Sciatic nerve (tissue), 2 donors: ENCODE measurements around the gene PITPNC1. TPM values are rescaled to one million over a fixed set of nuclear protein-coding genes. Genes with fewer than 3 reads are reported as not detected.
"Not testable (repeated sequence)": the region's sequence is repeated elsewhere in the genome, so short reads cannot be mapped to it uniquely, and the experiment has no call there.

Experiments used
- ATAC-seq: fragments of 200-7000 bp; cut with Tn5 transposase; one replicate; pipeline ENCODE4 v1.9.1; 2020; ENCODE audit warnings: mild to moderate bottlenecking, moderate library complexity
- DNase-seq: peaks from one replicate; pipeline ENCODE4 v3.0.0-alpha.2; 2020; ENCODE audit warnings: low spot score
- intact Hi-C: fragments of 100-400 bp; cut with DNase I; formaldehyde crosslinking; loops from one replicate; pipeline ENCODE4 v1.14.2; 2022
- total RNA-seq: library from RNA; stranded (reverse); fragmentation: NEBNext Ultra II Directional; extraction: Animal tissue kit (Norgen Biotek cat#: 25700); gene quantifications from one replicate; pipeline ENCODE4 v1.2.1, GENCODE V29; 2021
- donor health status: DM: no; HTN: no; CAD: no.
- donor health status: DM: no; HTN: no; CAD: no.

The PITPNC1 gene
- total RNA-seq, 1 donor from 2014 or later: 27.9 TPM

- DNase-seq (no peak), ATAC-seq (no peak)
- intact Hi-C loops: no loop called here
Observed at GRCh38 chr17:67420994-67421393, 43.9 kb downstream of the PITPNC1 start.

GRCh38 chr17:67421869-67422273, 44.8 kb downstream of the PITPNC1 start:
- DNase-seq (no peak), ATAC-seq (peak; percentile 60)
- intact Hi-C loops: no loop called here

GRCh38 chr17:67422296-67422695, 45.2 kb downstream of the PITPNC1 start:
- DNase-seq, intact Hi-C loops, ATAC-seq: not testable (repeated sequence)

GRCh38 chr17:67422897-67423296, 45.8 kb downstream of the PITPNC1 start:
- no peak for DNase-seq
- no peak for ATAC-seq
- intact Hi-C loops: no loop called here

- ATAC-seq: no peak
- intact Hi-C loops: no loop called here
Observed at GRCh38 chr17:67425571-67426160, 48.6 kb downstream of the PITPNC1 start.

GRCh38 chr17:67427424-67427823, 50.3 kb downstream of the PITPNC1 start:
- no peak for DNase-seq
- ATAC-seq: no peak
- intact Hi-C loops: no loop called here

More at GRCh38 chr17:67425571-67426160, 48.6 kb downstream of the PITPNC1 start:
- DNase-seq: no peak

GRCh38 chr17:67430515-67430914, 53.4 kb downstream of the PITPNC1 start:
- ATAC-seq, DNase-seq, intact Hi-C loops: not testable (repeated sequence)

- ATAC-seq: no peak
- intact Hi-C loops: no loop called here
- DNase-seq: no peak
Observed at GRCh38 chr17:67431249-67432015, 54.4 kb downstream of the PITPNC1 start.

GRCh38 chr17:67433248-67433924, 56.3 kb downstream of the PITPNC1 start:
- no peak for DNase-seq

GRCh38 chr17:67434061-67434525, 57.0 kb downstream of the PITPNC1 start:
- peak; percentile 61 for ATAC-seq
- no peak for DNase-seq
- intact Hi-C loops: no loop called here

More at GRCh38 chr17:67433248-67433924, 56.3 kb downstream of the PITPNC1 start:
- intact Hi-C loops: no loop called here
- no peak for ATAC-seq

- intact Hi-C loops: no loop called here
- DNase-seq: no peak
- ATAC-seq: peak; percentile 20
Observed at GRCh38 chr17:67435122-67435521, 58.0 kb downstream of the PITPNC1 start.

GRCh38 chr17:67435786-67436185, 58.7 kb downstream of the PITPNC1 start:
- no peak for ATAC-seq
- intact Hi-C loops: no loop called here
- DNase-seq: no peak

- DNase-seq (no peak), ATAC-seq (no peak)
- intact Hi-C loops: no loop called here
Observed at GRCh38 chr17:67436233-67436632, 59.2 kb downstream of the PITPNC1 start.

- DNase-seq: no peak
- intact Hi-C loops: no loop called here
- no peak for ATAC-seq
Observed at GRCh38 chr17:67438667-67439066, 61.6 kb downstream of the PITPNC1 start.

GRCh38 chr17:67439269-67439668, 62.2 kb downstream of the PITPNC1 start:
- DNase-seq (no peak), ATAC-seq (no peak)
- intact Hi-C loops: no loop called here

- no peak for ATAC-seq
- intact Hi-C loops: no loop called here
- DNase-seq: no peak
Observed at GRCh38 chr17:67440277-67441051, 63.4 kb downstream of the PITPNC1 start.

- intact Hi-C loops: no loop called here
- no peak for DNase-seq
- peak; percentile 48 for ATAC-seq
Observed at GRCh38 chr17:67441052-67441895, 64.2 kb downstream of the PITPNC1 start.

- ATAC-seq (no peak), DNase-seq (no peak)
- intact Hi-C loops: no loop called here
Observed at GRCh38 chr17:67441896-67442219, 64.8 kb downstream of the PITPNC1 start.
